GM18511 (cell line): ENCODE measurements around the gene OR52B4.
"Not testable (repeated sequence)": the region's sequence is repeated elsewhere in the genome, so short reads cannot be mapped to it uniquely, and the experiment has no call there.

Experiments
- ATAC-seq: cut with Tn5 transposase; IDR thresholded peaks from one replicate; pipeline ENCODE4 v1.9.1; 2021; ENCODE audit warnings: mild to moderate bottlenecking, moderate library complexity; ENCODE audit not compliant: unreplicated experiment

OR52B4 gene

DNA sequence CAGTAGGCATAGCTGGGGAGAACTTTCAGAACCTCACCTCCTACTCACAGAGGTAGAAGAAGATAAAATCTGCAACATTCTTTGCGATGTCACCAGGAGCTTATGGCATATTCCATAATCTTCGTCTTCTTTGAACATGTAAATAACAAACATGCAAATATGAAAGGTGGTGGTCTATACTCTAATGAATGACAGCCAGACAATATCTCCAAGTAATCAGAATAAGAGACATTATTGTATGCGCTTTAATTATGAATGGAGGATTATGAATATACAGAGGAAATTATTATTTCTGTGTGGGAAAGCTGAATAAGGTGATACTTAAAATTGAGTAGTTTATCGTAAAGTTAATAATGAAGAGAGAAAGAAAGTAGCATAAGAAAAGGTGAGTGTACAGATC lies at the start of gene OR52B4:
OR52B4 (minus strand) TSS at position 101 of the 400 bp plus-strand sequence; CDS start at position 10, 91 bp downstream.
- no peak for ATAC-seq

DNA sequence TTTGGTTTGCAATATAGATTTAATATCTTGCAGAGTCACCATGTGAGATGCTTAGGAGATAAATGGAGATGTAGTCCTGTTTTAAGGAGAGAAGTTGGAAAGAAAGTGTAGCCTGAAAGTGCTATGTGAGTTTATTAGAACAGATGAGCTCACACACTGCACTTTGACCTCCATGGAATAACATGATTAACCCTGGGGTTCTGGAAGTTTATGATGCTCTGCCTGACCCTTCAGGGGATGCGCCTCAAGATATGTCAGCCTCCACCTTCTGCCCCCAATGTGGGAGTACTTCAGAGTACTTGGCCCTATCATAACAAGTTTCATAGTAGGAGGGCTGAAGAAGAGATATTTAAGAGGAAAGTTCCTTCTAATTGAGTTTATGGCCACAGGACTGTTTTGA lies 48.6 kb upstream of the OR52B4 start:
- ATAC-seq = no peak

DNA sequence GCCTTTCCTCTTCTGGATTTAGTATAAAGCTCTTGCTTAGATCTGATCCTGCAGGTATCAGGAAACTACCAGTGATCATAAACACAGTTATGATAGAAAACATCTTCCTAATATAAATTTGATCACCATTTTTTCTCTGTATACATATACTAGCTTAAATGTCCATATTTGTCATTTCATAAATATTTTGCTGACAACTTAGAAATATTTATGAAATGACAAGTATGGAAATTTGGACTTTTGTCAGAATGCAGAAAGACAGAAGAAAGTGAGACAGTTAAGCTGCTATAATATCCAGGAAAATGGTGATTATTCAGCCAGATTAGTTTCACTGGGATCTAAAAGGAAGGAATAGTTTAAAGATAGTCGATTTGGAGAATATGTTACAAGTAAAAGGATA lies 48.1 kb upstream of the OR52B4 start:
- ATAC-seq = no peak

DNA sequence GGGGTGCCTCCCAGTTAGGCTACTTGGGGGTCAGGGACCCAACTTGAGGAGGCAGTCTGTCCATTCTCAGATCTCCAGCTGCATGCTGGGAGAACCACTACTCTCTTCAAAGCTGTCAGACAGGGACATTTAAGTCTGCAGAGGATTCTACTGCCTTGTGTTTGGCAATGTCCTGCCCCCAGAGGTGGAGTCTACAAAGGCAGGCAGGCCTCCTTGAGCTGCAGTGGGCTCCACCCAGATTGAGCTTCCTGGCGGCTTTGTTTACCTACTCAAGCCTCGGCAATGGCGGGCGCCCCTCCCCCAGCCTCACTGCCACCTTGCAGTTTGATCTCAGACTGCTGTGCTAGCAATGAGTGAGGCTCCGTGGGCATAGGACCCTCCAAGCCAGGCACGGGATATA lies 38.0 kb upstream of the OR52B4 start:
- not testable (repeated sequence) for ATAC-seq

DNA sequence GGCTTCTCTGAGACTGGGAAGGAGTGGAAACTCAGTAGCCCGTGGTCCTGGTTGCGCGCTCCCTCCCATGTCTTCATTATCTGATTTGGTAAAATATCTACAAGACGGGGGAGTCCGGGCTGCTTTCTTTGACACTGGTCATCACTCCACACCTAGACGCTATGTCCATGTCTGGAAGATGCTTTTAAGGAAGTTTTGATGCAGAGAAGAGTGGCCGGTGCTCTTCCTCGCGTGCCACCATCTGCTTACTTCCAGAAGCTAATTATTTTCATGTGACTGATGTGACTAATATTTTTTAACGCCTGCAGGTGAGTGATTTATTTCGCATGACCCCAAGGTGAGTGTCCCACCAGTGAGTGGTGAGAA lies 25.7 kb upstream of the OR52B4 start:
- ATAC-seq = peak; percentile 27

DNA sequence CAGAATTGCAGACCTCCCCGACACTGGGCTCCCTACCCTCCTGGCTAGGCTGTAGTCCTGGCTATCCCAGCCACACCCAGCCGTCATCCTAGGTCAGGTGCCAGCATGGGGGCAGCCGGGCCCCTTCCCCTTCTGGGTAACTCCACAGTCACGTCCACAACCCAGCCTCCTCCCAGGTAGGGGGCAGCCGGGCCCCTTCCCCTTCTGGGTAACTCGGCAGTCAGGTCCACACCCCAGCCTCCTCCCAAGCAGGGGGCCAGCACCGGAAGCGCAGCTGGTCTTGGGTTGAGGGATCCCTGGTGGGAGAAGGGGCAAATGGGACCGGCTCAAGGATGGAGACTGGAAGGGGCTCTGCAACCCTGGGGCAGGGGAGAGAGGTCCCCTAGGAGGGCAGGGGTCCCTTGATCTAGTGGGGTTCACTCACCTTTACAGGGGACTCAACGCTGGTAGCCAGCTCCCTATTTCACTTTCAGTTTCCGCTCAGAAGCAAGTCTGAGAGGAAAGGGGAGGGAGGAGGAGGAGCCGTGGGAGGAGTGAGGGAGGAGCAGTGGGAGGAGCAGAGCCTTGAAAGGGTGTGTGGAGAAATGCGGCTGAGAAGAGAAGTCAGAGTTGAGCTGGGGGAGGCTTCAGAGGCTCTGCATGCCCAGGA lies 25.1 kb upstream of the OR52B4 start, which contains the start of gene TRIM21:
TRIM21 (minus strand) TSS at position 494 of the 649 bp plus-strand sequence. CDS start 3,293 bp downstream, outside the sequence.
- ATAC-seq = peak; percentile 100

DNA sequence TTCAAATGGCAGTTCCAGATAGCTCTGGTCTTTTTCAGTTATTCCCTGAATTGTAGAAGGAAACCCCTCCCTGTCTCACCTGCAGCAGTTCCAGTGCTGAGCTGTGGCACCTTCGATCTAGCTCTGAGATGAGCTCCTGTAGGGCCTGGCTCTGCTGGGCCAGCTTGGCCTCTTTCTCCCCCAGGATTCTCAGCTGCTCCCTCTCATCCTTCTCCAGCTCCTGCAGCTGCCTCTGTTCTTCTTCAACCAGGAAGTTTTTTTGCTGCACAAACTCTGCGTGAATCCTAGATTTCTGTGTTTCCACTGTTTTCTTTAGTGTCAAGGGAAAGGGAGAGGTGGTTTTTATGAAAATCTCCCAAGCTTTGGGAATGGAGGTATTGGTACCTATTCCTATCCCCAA lies 20.0 kb upstream of the OR52B4 start:
- no peak for ATAC-seq

DNA sequence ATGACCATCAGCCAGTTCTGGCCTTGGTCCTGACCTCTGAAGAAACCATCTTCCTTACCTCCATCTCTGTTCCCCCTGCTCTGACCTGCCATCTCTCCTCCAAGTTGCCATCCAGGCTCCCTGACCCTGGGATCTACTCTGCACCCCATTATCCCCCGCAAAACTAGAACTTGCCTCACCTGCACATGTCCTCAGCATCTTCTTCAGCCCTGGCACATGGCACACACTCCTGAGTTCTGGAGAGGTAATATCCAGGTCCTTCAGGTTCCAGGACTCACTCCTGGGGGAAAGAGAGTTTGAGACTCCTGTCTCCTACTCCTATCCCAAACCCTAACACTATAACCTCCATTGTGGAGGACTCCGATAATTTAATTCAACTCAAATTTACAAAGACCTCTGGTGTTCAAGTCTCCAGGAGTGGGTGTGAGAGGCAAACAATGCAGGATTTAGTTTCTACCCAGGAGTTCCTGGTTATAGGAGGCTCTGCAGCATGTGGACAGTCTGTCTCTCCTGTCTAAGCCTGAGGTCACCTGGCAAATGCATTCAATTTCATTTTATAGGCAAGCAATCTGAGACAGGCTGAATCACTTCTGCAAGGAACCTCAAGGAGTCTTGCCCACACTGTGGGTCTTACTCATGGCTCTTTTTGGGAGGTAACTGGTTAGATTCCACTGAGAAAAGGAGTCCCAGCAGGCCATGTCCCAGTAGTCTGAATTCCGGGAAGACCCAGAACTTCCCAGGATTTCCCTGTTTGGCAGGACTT lies 18.0 kb upstream of the OR52B4 start:
- ATAC-seq = no peak

DNA sequence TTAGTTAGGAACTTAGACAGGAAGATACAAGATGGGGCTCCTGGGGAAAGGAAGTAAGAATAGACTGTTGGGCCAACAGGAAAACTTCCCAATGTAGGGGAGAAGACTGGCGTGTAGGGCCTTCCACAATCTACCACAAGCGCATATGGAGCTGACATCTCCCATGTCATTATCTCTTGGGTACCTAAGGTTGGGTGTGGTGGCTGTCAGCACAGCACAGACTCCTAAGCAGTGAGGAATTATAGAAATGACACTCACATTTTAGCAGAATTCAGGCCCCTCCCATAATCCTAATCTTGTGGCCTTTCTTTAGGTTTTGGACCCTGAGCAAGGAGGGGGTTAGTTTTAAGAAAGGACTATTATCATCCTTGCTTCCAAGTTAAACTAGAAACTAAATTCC lies 13.7 kb upstream of the OR52B4 start:
- no peak for ATAC-seq

DNA sequence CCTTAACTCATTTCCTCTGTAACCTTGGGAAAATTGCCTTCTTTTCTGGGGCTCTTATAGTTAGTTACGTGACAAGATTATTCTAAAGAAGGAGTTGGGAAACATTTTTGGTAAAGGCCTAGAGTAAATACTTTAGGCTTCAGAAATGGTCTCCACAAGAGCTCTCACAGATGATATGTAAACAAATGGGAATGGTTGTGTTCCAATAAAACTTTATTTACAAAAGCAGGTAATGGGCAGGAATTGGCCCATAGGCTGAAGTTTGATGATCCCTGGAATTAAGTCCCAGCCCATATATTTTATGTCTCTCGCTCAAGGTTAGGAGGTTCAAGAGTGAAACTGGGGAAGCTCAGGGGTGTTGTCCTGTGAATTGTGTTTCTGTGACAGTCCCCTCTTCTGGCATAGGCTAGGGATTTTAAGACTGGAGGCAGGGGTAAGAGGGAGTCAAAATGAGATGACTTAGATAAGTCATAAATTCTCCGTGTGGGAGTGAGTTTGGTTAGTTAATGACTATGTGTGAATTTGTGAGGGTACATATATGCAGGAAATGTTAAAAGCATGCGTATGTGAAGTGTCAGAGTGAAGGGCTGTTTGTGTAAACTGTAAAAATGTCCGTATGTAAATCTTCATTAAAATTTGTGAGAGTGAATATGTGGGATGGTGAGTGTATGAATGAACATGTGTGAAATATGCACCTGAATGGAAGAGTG lies 7.4 kb upstream of the OR52B4 start:
- no peak for ATAC-seq

DNA sequence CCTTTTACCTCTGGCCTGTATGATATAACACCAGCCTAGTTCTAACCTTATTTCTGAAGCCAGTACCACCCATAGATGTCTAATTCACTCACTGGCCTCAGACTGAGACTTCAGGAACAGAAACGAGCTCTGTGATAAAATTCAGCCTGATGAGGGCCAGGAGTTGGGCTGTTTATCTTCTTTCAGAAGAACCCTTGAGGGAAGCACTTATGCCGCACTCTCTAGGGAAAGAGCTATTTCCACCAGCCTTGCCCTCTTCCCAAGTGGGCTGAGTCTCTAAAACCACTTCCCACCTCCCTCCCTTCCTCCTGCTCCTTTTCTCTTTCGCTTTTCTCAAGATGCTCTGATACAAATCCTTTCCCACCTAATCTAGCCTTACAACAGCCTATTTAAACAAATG lies 2.0 kb upstream of the OR52B4 start:
- no peak for ATAC-seq

DNA sequence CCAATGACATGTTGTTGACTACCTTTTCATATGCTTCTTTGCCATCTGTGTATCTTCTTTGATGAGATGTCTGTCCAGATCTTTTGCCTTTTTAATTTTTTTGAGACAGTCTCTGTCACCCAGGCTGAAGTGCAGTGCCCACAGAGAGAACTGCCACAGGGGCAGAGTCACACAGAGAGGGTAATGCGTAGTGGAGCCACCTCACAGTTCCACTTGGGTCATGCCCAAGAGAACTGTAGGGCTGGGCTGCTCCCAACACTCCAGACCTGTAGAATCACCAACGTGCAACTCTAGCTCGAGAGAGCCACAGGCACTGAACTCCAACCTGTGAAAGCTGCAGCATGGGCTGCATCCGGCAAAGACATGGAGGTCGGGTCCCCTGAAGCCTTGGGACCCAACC lies 20.0 kb downstream of the OR52B4 start:
- ATAC-seq = not testable (repeated sequence)

DNA sequence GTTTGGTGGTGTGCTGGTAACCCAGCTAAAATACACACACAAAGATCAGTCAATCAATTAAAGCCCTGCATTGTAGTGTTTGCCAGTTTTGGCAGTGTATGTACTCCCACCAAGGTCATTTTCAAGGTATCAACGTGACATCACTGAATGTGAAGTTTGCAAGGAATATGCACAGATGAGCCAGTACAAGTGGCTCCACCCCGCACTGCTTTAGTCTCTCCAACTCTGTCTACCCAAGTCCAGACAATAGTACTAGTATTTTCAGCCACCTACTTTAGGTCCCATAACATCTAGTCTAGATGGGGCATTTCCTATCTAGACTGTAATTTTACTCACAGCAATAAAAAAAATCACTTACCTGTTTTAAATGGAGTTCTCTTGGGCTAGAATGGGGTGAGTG lies 22.8 kb downstream of the OR52B4 start:
- ATAC-seq = not testable (repeated sequence)

DNA sequence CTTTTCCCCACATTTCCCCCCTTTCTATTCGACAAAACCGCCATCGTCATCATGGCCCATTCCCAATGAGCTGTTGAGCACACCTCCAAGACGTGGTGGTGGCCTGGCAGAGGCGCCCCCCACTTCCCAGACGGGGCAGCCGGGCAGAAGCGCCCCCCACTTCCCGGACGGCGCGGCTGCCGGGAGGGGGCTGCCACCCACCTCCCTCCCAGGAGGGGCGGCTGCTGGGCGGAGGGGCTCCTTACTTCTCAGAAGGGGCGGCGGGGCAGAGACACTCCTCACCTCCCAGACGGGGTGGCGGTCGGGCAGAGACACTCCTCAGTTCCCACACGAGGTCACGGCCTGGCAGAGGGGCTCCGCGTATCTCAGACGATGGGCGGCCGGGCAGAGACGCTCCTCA lies 33.8 kb downstream of the OR52B4 start:
- ATAC-seq = not testable (repeated sequence)
